ENCODE results near the gene PANX1.

- TF ChIP-seq ZNF274 (IDR thresholded peaks at IDR 0.05; ENCODE audit: low read depth, low read length): no peak
- no peak for TF ChIP-seq YY1 (IDR thresholded peaks at IDR 0.05; ENCODE audit: insufficient read depth, insufficient read length)
These were observed 95.4 kb downstream of the PANX1 start for GRCh38 chr11:94224078-94224477.
